Colon (tissue), 2 donors: ENCODE measurements around the gene KAT6B.
"Not testable (repeated sequence)": the region's sequence is repeated elsewhere in the genome, so short reads cannot be mapped to it uniquely, and the experiment has no call there.

Experiments
- FAIRE-seq: peaks from 2 replicates; lab custom pipeline; 2012; peaks lifted over from hg19 to GRCh38; lab: Jason Lieb, UNC
- donor health status: control.
- donor health status: control.

The KAT6B gene

GRCh38 chr10:74862625-74863024, 36.2 kb downstream of the KAT6B start:
- FAIRE-seq: no peak

- FAIRE-seq: no peak
These were observed 37.2 kb downstream of the KAT6B start for GRCh38 chr10:74863551-74863950.

GRCh38 chr10:74867351-74867750, 41.0 kb downstream of the KAT6B start:
- FAIRE-seq: no peak

GRCh38 chr10:74868392-74868977, 42.1 kb downstream of the KAT6B start:
- no peak for FAIRE-seq

GRCh38 chr10:74869635-74870034, 43.2 kb downstream of the KAT6B start:
- no peak for FAIRE-seq

- FAIRE-seq: no peak
These were observed 43.8 kb downstream of the KAT6B start for GRCh38 chr10:74870191-74870590.

GRCh38 chr10:74871595-74872382, 45.4 kb downstream of the KAT6B start:
- no peak for FAIRE-seq

GRCh38 chr10:74873803-74874454, 47.5 kb downstream of the KAT6B start:
- FAIRE-seq: no peak

GRCh38 chr10:74874649-74875048, 48.2 kb downstream of the KAT6B start:
- no peak for FAIRE-seq

GRCh38 chr10:74875068-74875467, 48.7 kb downstream of the KAT6B start:
- no peak for FAIRE-seq

- no peak for FAIRE-seq
These were observed 49.6 kb downstream of the KAT6B start for GRCh38 chr10:74875966-74876365.

GRCh38 chr10:74877054-74877453, 50.7 kb downstream of the KAT6B start:
- not testable (repeated sequence) for FAIRE-seq

- no peak for FAIRE-seq
These were observed 51.5 kb downstream of the KAT6B start for GRCh38 chr10:74877898-74878297.

- no peak for FAIRE-seq
These were observed 53.6 kb downstream of the KAT6B start for GRCh38 chr10:74880041-74880440.

- no peak for FAIRE-seq
These were observed 55.0 kb downstream of the KAT6B start for GRCh38 chr10:74881253-74881884.

- FAIRE-seq: no peak
These were observed 56.0 kb downstream of the KAT6B start for GRCh38 chr10:74882427-74882826.

GRCh38 chr10:74882831-74883230, 56.4 kb downstream of the KAT6B start:
- no peak for FAIRE-seq

- FAIRE-seq: no peak
These were observed 57.0 kb downstream of the KAT6B start for GRCh38 chr10:74883428-74883827.

GRCh38 chr10:74887614-74888284, 61.3 kb downstream of the KAT6B start:
- no peak for FAIRE-seq

- FAIRE-seq: no peak
These were observed 62.7 kb downstream of the KAT6B start for GRCh38 chr10:74888962-74889661.

GRCh38 chr10:74889662-74889998, 63.2 kb downstream of the KAT6B start:
- FAIRE-seq: no peak

GRCh38 chr10:74890460-74890859, 64.1 kb downstream of the KAT6B start:
- FAIRE-seq: no peak
